ENCODE data around the gene YPEL5. TPM values are rescaled to one million over a fixed set of nuclear protein-coding genes. Genes with fewer than 3 reads are reported as not detected.

Gene YPEL5
- total and polyA plus RNA-seq, 4 experiments from 2014 or later: 81.5 to 240 (median 103) TPM

DNA sequence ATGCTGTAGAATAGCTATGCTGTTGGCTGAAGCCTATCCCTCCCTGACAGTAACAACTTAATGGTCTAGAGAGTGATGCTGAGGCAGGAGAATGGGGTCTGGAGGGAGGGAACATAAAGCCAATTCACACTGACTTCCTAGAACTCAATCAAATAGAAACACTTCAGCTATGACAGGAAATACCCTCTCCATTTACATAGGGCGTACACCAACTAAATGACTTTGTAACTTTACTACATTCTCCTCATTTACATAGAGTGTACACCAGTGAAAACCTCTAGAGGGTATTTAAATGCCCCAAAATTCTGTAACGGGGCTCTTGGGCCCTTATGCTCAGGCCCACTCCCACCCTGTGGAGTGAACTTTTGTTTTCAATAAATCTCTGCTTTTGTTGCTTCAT, 41.5 kb downstream of the YPEL5 start:
- peaks cover 0 to 1% (median 0%) of the 10 kb centered on the region in 4 donors for H3K4me1 Mint-ChIP-seq
- no peak for DNase-seq
- ChIA-PET CTCF (ENCODE audit: partially characterized antibody) (interaction anchor here (3.7 kb wide), 1 partner anchor 522 kb away, joined by 19 read pairs; no protein-coding TSS in a partner anchor), POLR2A (ENCODE audit: partially characterized antibody) (no interaction called here)
- no peak overlapping the region for H3K27ac Mint-ChIP-seq
- H3K27me3 ChIP-seq (ENCODE audit: insufficient read depth, low read length): no peaks in the 10 kb centered on the region
- H3K4me3 ChIP-seq (ENCODE audit: low read length in 2 of 2): no peak overlapping the region
- no peaks in the 10 kb centered on the region for H3K9me3 ChIP-seq (ENCODE audit: control insufficient read depth in 1 of 2, low read length in 2 of 2)
- peaks cover 1% of the 10 kb centered on the region in 2 donors for H3K27me3 Mint-ChIP-seq
- no peaks in the 10 kb centered on the region for H3K36me3 Mint-ChIP-seq
- intact Hi-C loops (cut with micrococcal nuclease): no loop called here
- no peaks in the 10 kb centered on the region for H3K9me3 Mint-ChIP-seq
- H3K4me1 ChIP-seq (ENCODE audit: insufficient read depth, low read length): no peaks in the 10 kb centered on the region
- no peak overlapping the region for H3K4me3 Mint-ChIP-seq
- no peak overlapping the region for H3K27ac ChIP-seq (ENCODE audit: low read depth, low read length)
- no peaks in the 10 kb centered on the region for H3K36me3 ChIP-seq (ENCODE audit: insufficient read depth, low read length)

DNA sequence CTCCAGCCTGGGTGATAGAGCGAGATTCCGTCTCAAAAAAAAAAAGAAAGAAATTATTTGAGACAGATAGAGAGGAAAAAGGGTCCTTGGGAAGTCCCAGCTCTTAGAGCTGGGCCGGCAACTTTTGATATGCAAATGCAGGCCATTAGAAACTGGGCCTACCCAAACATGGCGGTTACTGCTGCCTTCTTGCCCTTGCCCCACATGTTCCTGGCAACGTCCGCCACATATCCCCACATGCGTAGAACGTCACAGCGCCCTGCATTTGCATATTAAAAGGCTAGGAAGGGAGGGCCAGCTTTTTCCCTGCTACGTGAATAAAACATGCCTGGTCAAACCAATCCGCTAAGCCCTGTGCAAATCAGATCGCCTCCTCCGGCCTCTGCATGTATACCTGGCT, 43.8 kb downstream of the YPEL5 start:
- Histone ChIP-seq H3K27me3 (ENCODE audit: insufficient read depth, low read length) (no peaks in the 10 kb centered on the region), H3K9me3 (ENCODE audit: control insufficient read depth in 1 of 2, low read length in 2 of 2) (no peaks in the 10 kb centered on the region), H3K27ac (ENCODE audit: low read depth, low read length) (no peak overlapping the region), H3K4me1 (ENCODE audit: insufficient read depth, low read length) (no peaks in the 10 kb centered on the region), H3K4me3 (ENCODE audit: low read length in 2 of 2) (no peak overlapping the region), H3K36me3 (ENCODE audit: insufficient read depth, low read length) (no peaks in the 10 kb centered on the region)
- Mint-ChIP-seq H3K27me3 (peaks cover 1% of the 10 kb centered on the region in 2 donors), H3K36me3 (no peaks in the 10 kb centered on the region), H3K4me1 (peaks cover 0 to 1% (median 0%) of the 10 kb centered on the region in 4 donors), H3K9me3 (no peaks in the 10 kb centered on the region), H3K27ac (no peak overlapping the region), H3K4me3 (no peak overlapping the region)
- no peak for DNase-seq
- ChIA-PET CTCF (ENCODE audit: partially characterized antibody) (interaction anchor here (3.7 kb wide), 1 partner anchor 520 kb away, joined by 19 read pairs; no protein-coding TSS in a partner anchor), POLR2A (ENCODE audit: partially characterized antibody) (interaction anchor here (0.6 kb wide), 1 partner anchor 19 kb away, joined by 5 read pairs; no protein-coding TSS in a partner anchor)
- intact Hi-C loops (cut with micrococcal nuclease): no loop called here

DNA sequence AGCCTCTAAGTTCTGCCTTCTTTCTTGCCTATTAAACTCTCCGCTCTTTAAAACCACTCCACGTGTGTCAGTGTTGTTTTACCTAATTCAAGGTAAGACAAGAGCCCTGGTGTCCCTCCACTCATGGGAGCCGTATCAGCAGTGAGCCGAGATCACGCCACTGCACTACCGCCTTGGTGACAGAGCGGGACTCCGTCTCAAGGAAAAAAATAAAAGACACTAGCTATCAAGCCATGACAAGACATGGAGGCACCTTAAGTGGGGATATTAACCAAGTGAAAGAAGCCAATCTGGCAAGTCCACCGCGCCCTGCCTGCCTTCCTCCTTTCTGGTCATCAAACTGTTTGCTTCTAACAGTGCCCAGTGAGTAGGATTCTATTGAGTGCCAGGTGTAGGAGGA, 44.3 kb downstream of the YPEL5 start:
- H3K27me3 ChIP-seq (ENCODE audit: insufficient read depth, low read length): no peaks in the 10 kb centered on the region
- H3K9me3 ChIP-seq (ENCODE audit: control insufficient read depth in 1 of 2, low read length in 2 of 2): no peaks in the 10 kb centered on the region
- POLR2A ChIA-PET (ENCODE audit: partially characterized antibody): interaction anchor here (0.6 kb wide), 3 partner anchors 19 to 267 kb away, joined by 3 to 5 read pairs (median 3); no protein-coding TSS in a partner anchor
- H3K4me3 ChIP-seq (ENCODE audit: low read length in 2 of 2): no peak overlapping the region
- no peak for DNase-seq
- H3K9me3 Mint-ChIP-seq: no peaks in the 10 kb centered on the region
- H3K27ac Mint-ChIP-seq: peak overlapping the region in 1 of 7 donors; percentile 16
- no peak overlapping the region for H3K27ac ChIP-seq (ENCODE audit: low read depth, low read length)
- CTCF ChIA-PET (ENCODE audit: partially characterized antibody): interaction anchor here (2.2 kb wide), 1 partner anchor 521 kb away, joined by 10 read pairs; no protein-coding TSS in a partner anchor
- H3K4me1 ChIP-seq (ENCODE audit: insufficient read depth, low read length): no peaks in the 10 kb centered on the region
- H3K4me3 Mint-ChIP-seq: no peak overlapping the region
- H3K27me3 Mint-ChIP-seq: peaks cover 1% of the 10 kb centered on the region in 2 donors
- H3K36me3 Mint-ChIP-seq: no peaks in the 10 kb centered on the region
- intact Hi-C loops (cut with micrococcal nuclease): no loop called here
- H3K36me3 ChIP-seq (ENCODE audit: insufficient read depth, low read length): no peaks in the 10 kb centered on the region
- peaks cover 0 to 1% (median 0%) of the 10 kb centered on the region in 4 donors for H3K4me1 Mint-ChIP-seq

DNA sequence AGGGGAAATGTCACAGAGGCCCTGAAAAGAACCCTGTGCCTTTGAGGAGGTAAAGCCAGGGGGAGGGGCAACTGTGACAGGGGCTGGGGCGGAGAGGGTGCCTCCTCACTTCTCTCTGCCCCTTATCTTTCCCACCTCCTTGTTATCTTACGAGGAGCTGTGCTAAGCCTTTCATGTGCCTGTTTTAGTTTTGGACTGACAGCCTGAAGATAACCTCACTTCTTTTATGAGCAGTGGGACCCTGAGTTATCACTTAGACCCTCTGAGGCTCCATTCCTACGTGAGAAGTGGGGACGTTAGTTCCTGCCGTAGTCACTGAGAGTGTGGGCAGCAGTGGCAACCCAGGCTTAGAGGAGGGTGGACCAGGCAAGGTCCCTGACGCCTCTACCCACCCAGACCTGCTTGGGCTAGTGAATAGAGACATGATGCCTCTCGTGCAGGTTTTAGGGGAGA, 45.0 kb downstream of the YPEL5 start:
- H3K9me3 Mint-ChIP-seq: no peaks in the 10 kb centered on the region
- H3K27me3 Mint-ChIP-seq: peaks cover 0 to 1% of the 10 kb centered on the region in 2 donors
- no peak overlapping the region for H3K4me3 Mint-ChIP-seq
- no peaks in the 10 kb centered on the region for H3K36me3 Mint-ChIP-seq
- H3K4me1 ChIP-seq (ENCODE audit: insufficient read depth, low read length): no peaks in the 10 kb centered on the region
- H3K4me1 Mint-ChIP-seq: peaks cover 0 to 1% (median 0%) of the 10 kb centered on the region in 4 donors
- intact Hi-C loops (cut with micrococcal nuclease): no loop called here
- no peaks in the 10 kb centered on the region for H3K9me3 ChIP-seq (ENCODE audit: control insufficient read depth in 1 of 2, low read length in 2 of 2)
- no peak for DNase-seq
- no peak overlapping the region for H3K27ac Mint-ChIP-seq
- ChIA-PET CTCF (ENCODE audit: partially characterized antibody) (interaction anchor here (2.2 kb wide), 1 partner anchor 520 kb away, joined by 10 read pairs; no protein-coding TSS in a partner anchor), POLR2A (ENCODE audit: partially characterized antibody) (interaction anchor here (0.6 kb wide), 2 partner anchors 26 to 266 kb away, joined by 3 read pairs; no protein-coding TSS in a partner anchor)
- no peak overlapping the region for H3K27ac ChIP-seq (ENCODE audit: low read depth, low read length)
- no peak overlapping the region for H3K4me3 ChIP-seq (ENCODE audit: low read length in 2 of 2)
- no peaks in the 10 kb centered on the region for H3K27me3 ChIP-seq (ENCODE audit: insufficient read depth, low read length)
- H3K36me3 ChIP-seq (ENCODE audit: insufficient read depth, low read length): no peaks in the 10 kb centered on the region

DNA sequence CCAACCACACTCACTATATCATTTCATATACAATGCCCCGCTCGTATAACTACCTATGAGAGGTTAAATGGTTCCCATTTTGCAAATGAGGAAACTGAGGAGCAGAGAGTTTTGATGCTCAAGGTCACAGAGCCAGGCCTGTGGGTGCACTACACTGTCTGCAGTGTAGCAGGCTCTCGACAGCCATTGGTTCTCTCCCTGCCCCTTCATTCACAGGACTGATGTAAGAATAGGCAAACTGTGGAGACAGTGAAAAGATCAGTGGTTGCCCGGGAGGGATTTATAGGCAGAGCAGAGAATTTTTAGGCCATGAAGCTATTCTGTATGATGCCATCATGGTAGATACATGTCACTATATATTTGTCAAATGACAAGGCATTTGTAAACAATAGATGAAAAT, 45.5 kb downstream of the YPEL5 start:
- H3K27me3 Mint-ChIP-seq: peaks cover 0 to 1% of the 10 kb centered on the region in 2 donors
- Histone ChIP-seq H3K36me3 (ENCODE audit: insufficient read depth, low read length) (no peaks in the 10 kb centered on the region), H3K27ac (ENCODE audit: low read depth, low read length) (no peak overlapping the region), H3K9me3 (ENCODE audit: control insufficient read depth in 1 of 2, low read length in 2 of 2) (no peaks in the 10 kb centered on the region), H3K4me1 (ENCODE audit: insufficient read depth, low read length) (no peaks in the 10 kb centered on the region), H3K27me3 (ENCODE audit: insufficient read depth, low read length) (no peaks in the 10 kb centered on the region), H3K4me3 (ENCODE audit: low read length in 2 of 2) (no peak overlapping the region)
- no peak for DNase-seq
- no peak overlapping the region for H3K4me3 Mint-ChIP-seq
- H3K27ac Mint-ChIP-seq: no peak overlapping the region
- intact Hi-C loops (cut with micrococcal nuclease): no loop called here
- H3K4me1 Mint-ChIP-seq: peaks cover 0 to 1% (median 0%) of the 10 kb centered on the region in 4 donors
- no peaks in the 10 kb centered on the region for H3K36me3 Mint-ChIP-seq
- ChIA-PET CTCF (ENCODE audit: partially characterized antibody) (interaction anchor here (0.8 to 2.2 kb wide), 2 partner anchors 47 to 519 kb away, joined by 3 to 10 read pairs; no protein-coding TSS in a partner anchor), POLR2A (ENCODE audit: partially characterized antibody) (no interaction called here)
- H3K9me3 Mint-ChIP-seq: no peaks in the 10 kb centered on the region

DNA sequence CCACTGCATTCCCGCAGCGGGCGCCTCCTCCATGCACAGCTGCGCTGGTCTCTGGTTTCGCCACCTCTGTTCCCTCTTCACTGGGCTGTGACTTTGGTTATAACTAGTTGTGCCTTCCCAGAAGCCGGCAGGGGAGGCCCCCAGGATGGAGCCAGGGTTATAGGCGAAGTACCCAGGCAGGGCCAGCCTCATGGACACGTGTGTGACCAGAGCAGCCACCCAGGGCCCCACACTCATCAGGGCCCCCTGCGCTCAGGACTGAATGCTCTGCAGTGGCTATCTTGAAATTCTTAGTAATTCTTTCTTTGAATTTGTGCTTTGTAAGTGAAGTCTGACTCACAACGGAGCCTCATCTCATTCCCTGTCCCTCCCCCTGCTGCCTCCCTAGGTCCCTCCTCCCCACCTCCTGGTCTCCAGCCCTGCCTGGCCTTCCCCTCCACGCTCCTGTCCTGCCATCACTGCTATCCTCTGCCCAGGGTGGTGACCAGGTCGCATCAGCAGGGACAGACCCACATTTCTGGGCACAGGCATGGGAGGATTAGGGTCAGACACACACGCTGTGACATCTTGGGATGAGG, 46.4 kb downstream of the YPEL5 start:
- Histone ChIP-seq H3K4me1 (ENCODE audit: insufficient read depth, low read length) (no peaks in the 10 kb centered on the region), H3K27ac (ENCODE audit: low read depth, low read length) (no peak overlapping the region), H3K27me3 (ENCODE audit: insufficient read depth, low read length) (no peaks in the 10 kb centered on the region), H3K4me3 (ENCODE audit: low read length in 2 of 2) (no peak overlapping the region), H3K9me3 (ENCODE audit: control insufficient read depth in 1 of 2, low read length in 2 of 2) (no peaks in the 10 kb centered on the region), H3K36me3 (ENCODE audit: insufficient read depth, low read length) (no peaks in the 10 kb centered on the region)
- ChIA-PET CTCF (ENCODE audit: partially characterized antibody) (interaction anchor here (0.8 to 2.2 kb wide), 4 partner anchors 15 to 519 kb away, joined by 3 to 10 read pairs (median 4); no protein-coding TSS in a partner anchor), POLR2A (ENCODE audit: partially characterized antibody) (no interaction called here)
- no peaks in the 10 kb centered on the region for H3K36me3 Mint-ChIP-seq
- peak overlapping the region in 1 of 7 donors; percentile 25 for H3K27ac Mint-ChIP-seq
- H3K9me3 Mint-ChIP-seq: no peaks in the 10 kb centered on the region
- DNase-seq: no peak
- peaks cover 0 to under 1% (median 0%) of the 10 kb centered on the region in 4 donors for H3K4me1 Mint-ChIP-seq
- no peak overlapping the region for H3K4me3 Mint-ChIP-seq
- H3K27me3 Mint-ChIP-seq: peaks cover 0 to 1% of the 10 kb centered on the region in 2 donors
- intact Hi-C loops (cut with micrococcal nuclease): no loop called here

DNA sequence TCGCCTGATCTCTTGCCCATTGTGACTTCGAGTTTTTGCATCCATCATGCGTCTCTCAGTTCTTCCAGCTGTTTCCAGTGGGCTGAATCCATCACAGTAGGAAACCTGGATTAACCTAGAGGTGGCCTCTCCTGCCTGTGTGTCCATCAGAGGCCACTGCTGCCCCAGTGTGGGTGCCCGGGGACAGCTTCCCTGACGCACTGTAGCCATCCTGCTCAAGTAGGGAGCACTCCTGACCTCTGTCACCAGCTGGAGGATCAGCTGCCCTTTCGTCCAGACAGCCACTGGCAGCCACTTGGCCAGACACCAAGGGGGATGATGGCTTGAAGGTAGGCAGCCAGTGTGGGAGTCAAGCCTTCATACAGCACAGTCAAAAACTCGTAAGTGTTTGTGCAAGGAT, 47.6 kb downstream of the YPEL5 start:
- POLR2A ChIA-PET (ENCODE audit: partially characterized antibody): no interaction called here
- no peak overlapping the region for H3K27ac ChIP-seq (ENCODE audit: low read depth, low read length)
- no peaks in the 10 kb centered on the region for H3K9me3 ChIP-seq (ENCODE audit: control insufficient read depth in 1 of 2, low read length in 2 of 2)
- Mint-ChIP-seq H3K27ac (peak overlapping the region in 2 of 7 donors; percentile 22 to 53), H3K4me1 (no peaks in the 10 kb centered on the region), H3K9me3 (no peaks in the 10 kb centered on the region), H3K4me3 (no peak overlapping the region), H3K27me3 (no peaks in the 10 kb centered on the region), H3K36me3 (no peaks in the 10 kb centered on the region)
- H3K4me3 ChIP-seq (ENCODE audit: low read length in 2 of 2): no peak overlapping the region
- CTCF ChIA-PET (ENCODE audit: partially characterized antibody): interaction anchor here (1.0 kb wide), 1 partner anchor 517 kb away, joined by 4 read pairs; no protein-coding TSS in a partner anchor
- H3K4me1 ChIP-seq (ENCODE audit: insufficient read depth, low read length): no peaks in the 10 kb centered on the region
- H3K36me3 ChIP-seq (ENCODE audit: insufficient read depth, low read length): no peaks in the 10 kb centered on the region
- no peaks in the 10 kb centered on the region for H3K27me3 ChIP-seq (ENCODE audit: insufficient read depth, low read length)
- DNase-seq: no peak
- intact Hi-C loops (cut with micrococcal nuclease): no loop called here

Measured in CD4-positive, alpha-beta memory T cell (primary cell).